GM23338 (cell line): ENCODE data around the gene ENOX1. TPM values are rescaled to one million over a fixed set of nuclear protein-coding genes. Genes with fewer than 3 reads are reported as not detected.

Source experiments
- ATAC-seq: fragments of 200-7000 bp; cut with Tn5 transposase; 3 replicates; pipeline ENCODE4 v1.9.1; 2020
- DNase-seq: peaks from one replicate; pipeline ENCODE4 v3.0.0-alpha.2; 2015; ENCODE audit warnings: low spot score
- H2AFZ ChIP-seq: fragments of 200-600 bp; sonication (generic); 2 replicates; pipeline ENCODE4 v1.8.0; 2016; ENCODE audit warnings: antibody characterized with exemption, mild to moderate bottlenecking, moderate library complexity
- H3F3A ChIP-seq: fragments of 200-600 bp; sonication (generic); replicated peaks from 2 replicates; pipeline ENCODE4 v1.8.0; 2017; ENCODE audit warnings: antibody characterized with exemption, mixed run types, low read depth
- H3K27ac ChIP-seq: fragments of 200-600 bp; sonication (generic); 2 replicates; pipeline ENCODE4 v1.6.1; 2016; ENCODE audit warnings: low read depth
- H3K27me3 ChIP-seq: fragments of 200-600 bp; sonication (generic); 2 replicates; pipeline ENCODE4 v1.8.0; 2016; ENCODE audit warnings: mild to moderate bottlenecking, mixed run types, moderate library complexity; ENCODE audit not compliant: insufficient read depth
- H3K36me3 ChIP-seq: fragments of 200-600 bp; sonication (generic); 2 replicates; pipeline ENCODE4 v1.8.0; 2016; ENCODE audit warnings: mild to moderate bottlenecking; ENCODE audit not compliant: insufficient read depth
- H3K4me1 ChIP-seq: fragments of 200-600 bp; sonication (generic); 2 replicates; pipeline ENCODE4 v1.8.0; 2016; ENCODE audit warnings: mild to moderate bottlenecking, moderate library complexity; ENCODE audit not compliant: insufficient read depth
- H3K4me2 ChIP-seq: fragments of 200-600 bp; sonication (generic); 2 replicates; pipeline ENCODE4 v1.7.1; 2017; ENCODE audit warnings: mixed run types
- H3K4me3 ChIP-seq: fragments of 200-600 bp; sonication (generic); 2 replicates; pipeline ENCODE4 v1.6.1; 2016; ENCODE audit warnings: mixed run types
- H3K79me2 ChIP-seq: fragments of 200-600 bp; sonication (generic); replicated peaks from 2 replicates; pipeline ENCODE4 v1.8.0; 2017; ENCODE audit warnings: mild to moderate bottlenecking; ENCODE audit not compliant: insufficient read depth
- H3K9me2 ChIP-seq: fragments of 200-600 bp; sonication (generic); 2 replicates; pipeline ENCODE4 v1.8.0; 2017; ENCODE audit not compliant: insufficient read depth
- H4K20me1 ChIP-seq: fragments of 200-600 bp; sonication (generic); replicated peaks from 2 replicates; pipeline ENCODE4 v1.8.0; 2017; ENCODE audit warnings: mild to moderate bottlenecking; ENCODE audit not compliant: insufficient read depth
- H3K27ac Mint-ChIP-seq: 2 replicates; pipeline ENCODE4 v1.8.0; 2020; ENCODE audit warnings: inconsistent platforms, mild to moderate bottlenecking, moderate library complexity, mixed read lengths
- H3K27me3 Mint-ChIP-seq: 3 replicates; pipeline ENCODE4 v1.8.0; 2022; ENCODE audit warnings: low read depth, mild to moderate bottlenecking, moderate library complexity, mixed read lengths, inconsistent platforms; ENCODE audit not compliant: insufficient read depth, poor library complexity
- H3K36me3 Mint-ChIP-seq: 3 replicates; pipeline ENCODE4 v1.8.0; 2021; ENCODE audit warnings: low read depth, mild to moderate bottlenecking, inconsistent platforms, moderate library complexity, mixed read lengths
- H3K4me1 Mint-ChIP-seq: 3 replicates; pipeline ENCODE4 v1.8.0; 2020; ENCODE audit warnings: mild to moderate bottlenecking, inconsistent platforms, mixed read lengths
- H3K4me3 Mint-ChIP-seq: 3 replicates; pipeline ENCODE4 v1.8.0; 2021; ENCODE audit warnings: moderate library complexity, mild to moderate bottlenecking, inconsistent platforms, mixed read lengths
- H3K9me3 Mint-ChIP-seq: 3 replicates; pipeline ENCODE4 v1.8.0; 2020; ENCODE audit warnings: moderate library complexity, mild to moderate bottlenecking, inconsistent platforms, mixed read lengths
- CREB1 ChIP-seq: fragments of 250-450 bp; sonication (Bioruptor Pico); IDR thresholded peaks from 2 replicates; pipeline ENCODE4 v1.5.0; 2020; ENCODE audit warnings: low read depth, mild to moderate bottlenecking, moderate library complexity
- EZH2 ChIP-seq: fragments of 200-600 bp; sonication (generic); IDR thresholded peaks from one replicate; pipeline ENCODE4 v1.8.0; 2017; ENCODE audit warnings: antibody characterized with exemption, mild to moderate bottlenecking, low read depth; ENCODE audit not compliant: unreplicated experiment
- EZH2phosphoT487 ChIP-seq: fragments of 200-600 bp; sonication (generic); IDR thresholded peaks from one replicate; pipeline ENCODE4 v1.8.1; 2018; ENCODE audit warnings: antibody characterized with exemption; ENCODE audit not compliant: unreplicated experiment
- NANOG ChIP-seq: IDR thresholded peaks from 2 replicates; pipeline ENCODE4 v1.6.1; 2016; ENCODE audit warnings: antibody characterized with exemption, borderline replicate concordance
- POLR2AphosphoS5 ChIP-seq: IDR thresholded peaks from 2 replicates; pipeline ENCODE4 v1.6.1; 2016; ENCODE audit warnings: antibody characterized with exemption, low read depth
- REST ChIP-seq: IDR thresholded peaks from one replicate; pipeline ENCODE4 v1.6.1; 2018; ENCODE audit warnings: antibody characterized with exemption; ENCODE audit not compliant: unreplicated experiment
- polyA plus RNA-seq: library from polyadenylated mRNA; unstranded; fragments of >200 nt; fragmentation: Nextera tagmentation; extraction: Ambion mirVana; gene quantifications from 2 replicates; pipeline ENCODE4 v1.2.1, GENCODE V29; 2016
- total RNA-seq: library from RNA; depleted of rRNA; stranded (reverse); fragments of >200 nt; shearing (Covaris generic); gene quantifications from 2 replicates; pipeline ENCODE4 v1.2.3, GENCODE V29; 2014
- TF ChIP-seq, protein P1 (sequence below), 2 experiments: fragments of 200-600 bp in 1 of 2; sonication (generic) in 1 of 2; conservative IDR thresholded peaks; 2 replicates each; pipeline versions ENCODE4 v1.5.1 to v1.6.1; 2016 to 2017; ENCODE audit warnings: antibody characterized with exemption in 2 of 2, low read depth in 2 of 2, mild to moderate bottlenecking in 2 of 2, moderate library complexity in 1 of 2

Gene ENOX1
- total and polyA plus RNA-seq, 2 experiments from 2014 or later: 0.66 to 0.81 TPM

GRCh38 chr13:43730642-43731041 is 56.1 kb downstream of the ENOX1 start:
- Histone ChIP-seq H2AFZ (no peak overlapping the region), H3K9me2 (no peaks in the 10 kb centered on the region; the same call in 1 of the 2 replicates), H3K4me3 (no peak overlapping the region), H3K27me3 (no peaks in the 10 kb centered on the region), H3K4me2 (no peak overlapping the region; the same call in 1 of the 2 replicates), H3K79me2 (no peaks in the 10 kb centered on the region), H3K4me1 (0 out of 2 replicates have a peak, but pooled peaks cover 5% of the 10 kb centered on the region), H3K36me3 (no peaks in the 10 kb centered on the region), H3F3A (no peaks in the 10 kb centered on the region), H4K20me1 (no peaks in the 10 kb centered on the region), H3K27ac (no peak overlapping the region)
- H3K4me1 Mint-ChIP-seq: peaks cover 13% of the 10 kb centered on the region
- ATAC-seq (no peak; the same call in 2 of the 3 replicates), DNase-seq (no peak)
- no peaks in the 10 kb centered on the region for H3K36me3 Mint-ChIP-seq
- TF ChIP-seq, protein P1, sequence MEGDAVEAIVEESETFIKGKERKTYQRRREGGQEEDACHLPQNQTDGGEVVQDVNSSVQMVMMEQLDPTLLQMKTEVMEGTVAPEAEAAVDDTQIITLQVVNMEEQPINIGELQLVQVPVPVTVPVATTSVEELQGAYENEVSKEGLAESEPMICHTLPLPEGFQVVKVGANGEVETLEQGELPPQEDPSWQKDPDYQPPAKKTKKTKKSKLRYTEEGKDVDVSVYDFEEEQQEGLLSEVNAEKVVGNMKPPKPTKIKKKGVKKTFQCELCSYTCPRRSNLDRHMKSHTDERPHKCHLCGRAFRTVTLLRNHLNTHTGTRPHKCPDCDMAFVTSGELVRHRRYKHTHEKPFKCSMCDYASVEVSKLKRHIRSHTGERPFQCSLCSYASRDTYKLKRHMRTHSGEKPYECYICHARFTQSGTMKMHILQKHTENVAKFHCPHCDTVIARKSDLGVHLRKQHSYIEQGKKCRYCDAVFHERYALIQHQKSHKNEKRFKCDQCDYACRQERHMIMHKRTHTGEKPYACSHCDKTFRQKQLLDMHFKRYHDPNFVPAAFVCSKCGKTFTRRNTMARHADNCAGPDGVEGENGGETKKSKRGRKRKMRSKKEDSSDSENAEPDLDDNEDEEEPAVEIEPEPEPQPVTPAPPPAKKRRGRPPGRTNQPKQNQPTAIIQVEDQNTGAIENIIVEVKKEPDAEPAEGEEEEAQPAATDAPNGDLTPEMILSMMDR (conservative IDR thresholded peaks at IDR 0.05; ENCODE audit: low read depth in 2 of 2): no peak
- TF ChIP-seq NANOG: no peak
- H3K27ac Mint-ChIP-seq: no peak overlapping the region
- H3K4me3 Mint-ChIP-seq: no peak overlapping the region
- H3K27me3 Mint-ChIP-seq: no peaks in the 10 kb centered on the region
- H3K9me3 Mint-ChIP-seq: no peaks in the 10 kb centered on the region

GRCh38 chr13:43728421-43728820 is 58.4 kb downstream of the ENOX1 start:
- H3K36me3 Mint-ChIP-seq: no peaks in the 10 kb centered on the region
- Histone ChIP-seq H3K4me3 (no peak overlapping the region), H3K4me2 (no peak overlapping the region), H3F3A (no peaks in the 10 kb centered on the region), H3K9me2 (no peaks in the 10 kb centered on the region; the same call in 1 of the 2 replicates), H3K36me3 (no peaks in the 10 kb centered on the region), H2AFZ (no peak overlapping the region; the same call in 1 of the 2 replicates), H3K27me3 (no peaks in the 10 kb centered on the region), H3K79me2 (no peaks in the 10 kb centered on the region), H4K20me1 (no peaks in the 10 kb centered on the region), H3K4me1 (0 out of 2 replicates have a peak, but pooled peaks cover 5% of the 10 kb centered on the region), H3K27ac (no peak overlapping the region)
- TF ChIP-seq REST (no peak), CREB1 (CRISPR knock-in tag) (no peak), EZH2phosphoT487 (no peak), POLR2AphosphoS5 (no peak), EZH2 (no peak)
- no peak overlapping the region for H3K4me3 Mint-ChIP-seq
- no peak overlapping the region for H3K27ac Mint-ChIP-seq
- no peaks in the 10 kb centered on the region for H3K9me3 Mint-ChIP-seq
- H3K27me3 Mint-ChIP-seq: no peaks in the 10 kb centered on the region
- DNase-seq (no peak), ATAC-seq (no peak)
- H3K4me1 Mint-ChIP-seq: peaks cover 13% of the 10 kb centered on the region
